Activated CD8-positive, alpha-beta T cell treated with anti-CD3 and anti-CD28 coated beads for 36 hours (primary cell): ENCODE results near the gene NLRP3. TPM values are rescaled to one million over a fixed set of nuclear protein-coding genes. Genes with fewer than 3 reads are reported as not detected.
"Not testable (repeated sequence)": the region's sequence is repeated elsewhere in the genome, so short reads cannot be mapped to it uniquely, and the experiment has no call there.

Experiments used
- ATAC-seq: fragments of 200-7000 bp; cut with Tn5 transposase; one replicate; pipeline ENCODE4 v1.10.0; 2021; ENCODE audit warnings: mild to moderate bottlenecking, moderate library complexity
- CTCF ChIA-PET: fragments of 350-600 bp; sonication (Branson Sonifier 250); formaldehyde crosslinking; loops from one replicate; lab custom pipeline; 2021; ENCODE audit warnings: antibody characterized with exemption; lab: Charles Lee
- POLR2A ChIA-PET: fragments of 350-600 bp; sonication (Branson Sonifier 250); formaldehyde crosslinking; loops from one replicate; lab custom pipeline; 2021; ENCODE audit warnings: antibody characterized with exemption; lab: Charles Lee
- DNase-seq: peaks from one replicate; pipeline ENCODE4 v3.0.0-alpha.2; 2020
- H3K27ac Mint-ChIP-seq: one replicate; pipeline ENCODE4 v1.8.0; 2021; ENCODE audit warnings: mild to moderate bottlenecking, mixed read lengths
- H3K27me3 Mint-ChIP-seq: one replicate; pipeline ENCODE4 v1.8.0; 2021; ENCODE audit warnings: mixed read lengths
- H3K36me3 Mint-ChIP-seq: one replicate; pipeline ENCODE4 v1.8.0; 2021; ENCODE audit warnings: low read depth, mixed read lengths
- H3K4me1 Mint-ChIP-seq: one replicate; pipeline ENCODE4 v1.8.0; 2021; ENCODE audit warnings: low read depth, mixed read lengths
- H3K4me3 Mint-ChIP-seq: one replicate; pipeline ENCODE4 v1.8.0; 2021; ENCODE audit warnings: mild to moderate bottlenecking, moderate library complexity, mixed read lengths
- H3K9me3 Mint-ChIP-seq: one replicate; pipeline ENCODE4 v1.8.0; 2021; ENCODE audit warnings: mixed read lengths
- intact Hi-C: fragments of 100-400 bp; cut with micrococcal nuclease; formaldehyde crosslinking; loops from one replicate; pipeline ENCODE4 v1.10.0; 2022
- total RNA-seq, 2 experiments: library from RNA; stranded (reverse); gene quantifications; one replicate each; pipeline ENCODE4 v1.2.3, GENCODE V29; 2021
- TF ChIP-seq, protein P1 (sequence below): fragments of 200-600 bp; IDR thresholded peaks from one replicate; pipeline ENCODE4 v1.8.0; 2022; ENCODE audit warnings: antibody characterized with exemption, mild to moderate bottlenecking

Gene NLRP3
- total RNA-seq, 2 experiments from 2014 or later: 3.2 to 3.6 TPM

GRCh38 chr1:247368490-247369145 lies 47.4 kb upstream of the NLRP3 start:
- ATAC-seq (no peak), DNase-seq (no peak)
- Mint-ChIP-seq H3K27ac (no peak overlapping the region), H3K4me1 (peaks cover 4% of the 10 kb centered on the region), H3K27me3 (peaks cover 7% of the 10 kb centered on the region), H3K4me3 (no peak overlapping the region), H3K9me3 (no peaks in the 10 kb centered on the region), H3K36me3 (no peaks in the 10 kb centered on the region)
- POLR2A ChIA-PET: no interaction called here
- TF ChIP-seq, protein P1, sequence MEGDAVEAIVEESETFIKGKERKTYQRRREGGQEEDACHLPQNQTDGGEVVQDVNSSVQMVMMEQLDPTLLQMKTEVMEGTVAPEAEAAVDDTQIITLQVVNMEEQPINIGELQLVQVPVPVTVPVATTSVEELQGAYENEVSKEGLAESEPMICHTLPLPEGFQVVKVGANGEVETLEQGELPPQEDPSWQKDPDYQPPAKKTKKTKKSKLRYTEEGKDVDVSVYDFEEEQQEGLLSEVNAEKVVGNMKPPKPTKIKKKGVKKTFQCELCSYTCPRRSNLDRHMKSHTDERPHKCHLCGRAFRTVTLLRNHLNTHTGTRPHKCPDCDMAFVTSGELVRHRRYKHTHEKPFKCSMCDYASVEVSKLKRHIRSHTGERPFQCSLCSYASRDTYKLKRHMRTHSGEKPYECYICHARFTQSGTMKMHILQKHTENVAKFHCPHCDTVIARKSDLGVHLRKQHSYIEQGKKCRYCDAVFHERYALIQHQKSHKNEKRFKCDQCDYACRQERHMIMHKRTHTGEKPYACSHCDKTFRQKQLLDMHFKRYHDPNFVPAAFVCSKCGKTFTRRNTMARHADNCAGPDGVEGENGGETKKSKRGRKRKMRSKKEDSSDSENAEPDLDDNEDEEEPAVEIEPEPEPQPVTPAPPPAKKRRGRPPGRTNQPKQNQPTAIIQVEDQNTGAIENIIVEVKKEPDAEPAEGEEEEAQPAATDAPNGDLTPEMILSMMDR: no peak
- intact Hi-C loops: no loop called here
- CTCF ChIA-PET: interaction anchor here (0.8 kb wide), 1 partner anchor 28 kb away, joined by 3 read pairs; no protein-coding TSS in a partner anchor

- intact Hi-C loops: no loop called here
- no peak overlapping the region for H3K4me3 Mint-ChIP-seq
- no peak for ATAC-seq
- DNase-seq: no peak
- peaks cover 6% of the 10 kb centered on the region for H3K4me1 Mint-ChIP-seq
- TF ChIP-seq, protein P1: no peak
- no peak overlapping the region for H3K27ac Mint-ChIP-seq
- no peaks in the 10 kb centered on the region for H3K36me3 Mint-ChIP-seq
- CTCF ChIA-PET: interaction anchor here (0.6 kb wide), 1 partner anchor 102 kb away, joined by 3 read pairs; no protein-coding TSS in a partner anchor
- POLR2A ChIA-PET: no interaction called here
- H3K27me3 Mint-ChIP-seq: no peaks in the 10 kb centered on the region
- H3K9me3 Mint-ChIP-seq: no peaks in the 10 kb centered on the region
Measured at GRCh38 chr1:247370786-247371732, 44.9 kb upstream of the NLRP3 start.

DNA sequence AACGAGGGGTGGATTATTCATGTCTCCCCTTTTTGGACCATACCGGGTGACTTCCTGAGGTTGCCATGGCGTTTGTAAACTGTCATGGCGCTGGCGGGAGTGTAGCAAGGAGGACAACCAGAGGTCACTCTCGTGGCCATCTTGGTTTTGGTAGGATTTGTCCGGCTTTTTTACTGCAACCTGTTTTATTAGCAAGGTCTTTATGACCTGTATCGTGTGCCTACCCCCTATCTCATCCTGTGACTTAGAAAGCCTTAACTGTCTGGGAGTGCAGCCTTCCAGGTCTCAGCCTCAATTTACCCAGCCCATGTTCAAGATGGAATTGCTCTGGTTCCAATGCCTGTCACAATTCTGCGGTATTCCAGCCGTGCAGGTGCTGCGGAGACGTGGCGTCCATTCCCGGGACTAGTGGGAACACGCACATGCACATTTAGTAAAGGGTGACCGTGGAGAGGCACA lies 44.1 kb upstream of the NLRP3 start:
- Mint-ChIP-seq H3K4me1 (peaks cover 6% of the 10 kb centered on the region), H3K4me3 (no peak overlapping the region), H3K9me3 (no peaks in the 10 kb centered on the region), H3K27ac (no peak overlapping the region), H3K27me3 (no peaks in the 10 kb centered on the region), H3K36me3 (no peaks in the 10 kb centered on the region)
- intact Hi-C loops: loop anchor here (2.0 kb wide), 1 partner anchor 115 kb away; no protein-coding TSS in a partner anchor
- TF ChIP-seq, protein P1: no peak
- ChIA-PET CTCF (interaction anchor here (1.0 to 3.6 kb wide), 7 partner anchors 8 to 115 kb away, joined by 3 to 77 read pairs (median 6); no protein-coding TSS in a partner anchor), POLR2A (no interaction called here)
- DNase-seq: no peak
- ATAC-seq: no peak

DNA sequence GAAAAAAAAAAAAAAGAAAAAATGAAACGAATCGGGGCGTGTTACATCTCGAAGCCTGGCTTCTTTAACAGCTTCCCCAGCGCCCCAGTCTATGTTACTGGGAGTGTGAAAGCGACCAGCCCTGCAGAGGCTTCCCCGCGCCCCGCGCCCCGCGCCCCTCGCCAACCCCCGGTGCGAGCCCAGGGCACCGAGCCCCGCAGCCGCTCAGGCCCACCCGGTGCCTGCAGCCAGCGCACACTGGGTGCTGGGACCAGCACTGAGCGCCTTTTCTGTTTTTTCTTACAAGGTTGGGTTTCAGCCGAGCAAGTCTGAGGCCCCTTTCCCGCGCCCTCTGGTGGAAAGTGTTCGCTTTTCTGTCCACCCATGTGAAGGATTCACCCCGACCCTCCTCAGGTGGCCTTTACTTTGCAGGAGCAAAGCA lies 42.2 kb upstream of the NLRP3 start:
- CTCF ChIA-PET: interaction anchor here (0.7 to 3.6 kb wide), 16 partner anchors 8 to 205 kb away, joined by 3 to 77 read pairs (median 7); no protein-coding TSS in a partner anchor
- Mint-ChIP-seq H3K4me3 (peak overlapping the region; percentile 38), H3K27me3 (no peaks in the 10 kb centered on the region), H3K9me3 (no peaks in the 10 kb centered on the region), H3K27ac (no peak overlapping the region), H3K36me3 (no peaks in the 10 kb centered on the region), H3K4me1 (peaks cover 6% of the 10 kb centered on the region)
- DNase-seq (peak; percentile 80), ATAC-seq (peak; percentile 82)
- TF ChIP-seq, protein P1: peak; percentile 49
- POLR2A ChIA-PET: interaction anchor here (0.9 kb wide), 1 partner anchor 41 kb away, joined by 3 read pairs; no protein-coding TSS in a partner anchor
- intact Hi-C loops: loop anchor here (2.0 kb wide), 1 partner anchor 113 kb away; no protein-coding TSS in a partner anchor

DNA sequence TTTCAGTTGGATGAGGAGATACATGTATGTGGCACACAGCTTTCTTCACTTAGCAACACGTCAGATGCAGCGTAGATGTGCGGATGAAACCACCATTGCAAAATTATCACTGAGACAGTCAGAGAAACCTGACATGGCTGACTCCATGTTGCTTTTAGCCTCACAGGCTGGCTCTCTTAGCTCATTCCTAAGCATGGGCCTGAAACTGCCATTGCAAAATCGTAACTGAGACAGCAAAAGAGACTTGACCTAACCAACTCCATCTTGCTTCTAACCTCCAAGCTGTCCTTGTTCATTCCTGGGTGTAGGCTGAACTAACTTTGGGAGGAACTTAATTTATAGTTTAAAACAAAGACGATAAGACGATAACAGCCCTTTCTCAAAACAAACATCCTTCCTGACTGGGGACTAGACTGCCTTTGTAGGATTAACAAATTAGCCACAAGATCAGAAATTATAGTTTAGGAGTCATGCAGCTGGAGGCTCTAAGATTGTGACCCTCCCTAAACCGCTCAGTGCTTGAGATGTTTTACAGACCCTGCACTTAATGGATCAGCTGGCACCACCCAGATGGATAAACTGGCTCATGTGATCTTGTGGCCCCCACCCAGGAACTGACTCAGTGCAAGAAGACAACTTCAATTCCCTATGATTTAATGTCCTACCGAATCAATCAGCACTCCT lies 41.2 kb upstream of the NLRP3 start:
- ATAC-seq, H3K4me1 Mint-ChIP-seq, H3K4me3 Mint-ChIP-seq, POLR2A ChIA-PET, H3K27me3 Mint-ChIP-seq, intact Hi-C loops, DNase-seq, H3K9me3 Mint-ChIP-seq, H3K36me3 Mint-ChIP-seq, H3K27ac Mint-ChIP-seq: not testable (repeated sequence)
- CTCF ChIA-PET: interaction anchor here (0.7 to 3.6 kb wide), 7 partner anchors 7 to 204 kb away, joined by 3 to 77 read pairs (median 15); no protein-coding TSS in a partner anchor
